GM21723 (cell line): ENCODE results near the gene PPP2R2B.

Experiments used
- ATAC-seq: cut with Tn5 transposase; IDR thresholded peaks from one replicate; pipeline ENCODE4 v1.9.1; 2021; ENCODE audit warnings: mild to moderate bottlenecking, moderate library complexity; ENCODE audit not compliant: unreplicated experiment

PPP2R2B gene

GRCh38 chr5:146878476-146879172 lies at the start of gene PPP2R2B:
Gene PPP2R2B, minus strand, starts transcription at chr5:146878757.
- no peak for ATAC-seq

GRCh38 chr5:146924132-146924531 lies 45.6 kb upstream of the PPP2R2B start:
- no peak for ATAC-seq

DNA sequence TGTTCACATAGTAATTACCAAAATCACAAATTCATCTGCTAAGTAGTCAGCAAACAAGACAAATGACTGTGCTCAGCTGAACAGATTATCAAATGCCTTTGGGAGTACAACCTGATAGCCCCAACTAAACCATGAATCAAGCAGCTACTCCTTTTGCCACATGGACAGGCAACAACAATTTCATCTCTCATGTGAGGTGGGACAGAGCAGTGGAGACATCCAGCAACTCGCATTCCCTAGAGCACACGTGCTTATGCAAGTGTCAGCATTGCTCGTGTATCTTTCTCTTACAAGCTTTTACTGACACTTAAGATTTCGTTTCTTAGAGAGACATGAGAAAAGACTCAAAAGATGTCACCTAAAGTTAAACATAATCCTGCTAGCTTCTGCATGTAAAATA lies 42.7 kb upstream of the PPP2R2B start:
- no peak for ATAC-seq

GRCh38 chr5:146920351-146920881 lies 41.9 kb upstream of the PPP2R2B start:
- no peak for ATAC-seq

DNA sequence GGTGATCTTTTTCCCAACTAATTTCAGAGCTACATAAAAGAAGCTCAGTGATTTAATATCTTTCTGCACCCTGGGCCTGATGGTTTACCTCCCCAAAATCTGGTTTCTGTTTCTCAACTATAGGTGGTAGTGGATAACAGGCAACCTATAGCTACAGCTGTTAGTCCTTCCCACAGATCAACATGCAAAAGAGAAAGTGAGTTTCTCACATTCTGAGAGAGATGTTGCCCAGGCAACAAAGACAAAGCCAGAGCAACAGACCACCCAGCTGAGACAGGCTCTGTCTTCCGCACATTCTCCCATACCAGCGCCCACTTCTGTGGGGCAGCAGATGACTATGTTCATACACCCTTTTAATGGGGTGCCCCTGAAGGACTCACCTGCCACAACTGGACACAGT lies 40.7 kb upstream of the PPP2R2B start:
- no peak for ATAC-seq

DNA sequence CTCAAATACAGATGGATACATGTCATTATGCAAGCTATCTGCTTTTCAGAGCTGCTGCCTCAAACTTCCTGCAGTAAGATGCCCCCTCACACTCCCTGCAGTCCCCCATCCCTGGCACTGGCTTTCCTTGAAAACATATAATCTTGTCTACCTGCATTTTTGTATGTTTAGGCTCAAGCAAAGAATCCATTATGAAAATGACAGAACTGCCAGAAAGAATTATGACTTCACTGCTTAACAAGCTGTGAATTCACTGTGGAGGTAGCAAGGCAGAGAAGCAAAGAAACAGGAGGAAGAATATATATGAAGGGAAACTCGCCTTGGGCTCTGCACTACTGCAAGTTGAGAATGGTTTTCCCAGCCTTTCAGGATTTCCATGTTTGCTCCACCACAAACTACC lies 39.4 kb upstream of the PPP2R2B start:
- no peak for ATAC-seq

- no peak for ATAC-seq
Observed at GRCh38 chr5:146912874-146913273, 34.3 kb upstream of the PPP2R2B start.

GRCh38 chr5:146910239-146910638 lies 31.7 kb upstream of the PPP2R2B start:
- no peak for ATAC-seq

GRCh38 chr5:146909255-146910068 lies 30.9 kb upstream of the PPP2R2B start:
- ATAC-seq: no peak

DNA sequence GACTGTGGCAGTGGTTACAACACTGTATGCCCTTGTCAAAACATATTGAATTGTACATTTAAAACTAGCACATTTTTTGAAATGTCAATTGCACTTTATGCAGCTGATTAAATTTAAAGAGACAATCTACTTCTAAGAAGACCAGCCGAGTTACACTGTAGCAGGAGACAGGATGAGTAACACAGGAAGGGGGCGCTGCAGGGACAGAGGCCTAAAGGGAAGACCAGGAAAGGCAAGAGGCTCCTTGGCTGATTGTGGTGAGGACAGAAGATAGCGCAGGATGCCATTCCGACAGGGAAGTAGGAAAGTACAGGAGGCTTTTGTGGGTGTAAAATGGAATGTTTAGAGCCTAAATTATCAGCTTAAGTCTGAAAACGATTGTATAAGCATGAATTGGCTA lies 28.2 kb upstream of the PPP2R2B start:
- no peak for ATAC-seq

DNA sequence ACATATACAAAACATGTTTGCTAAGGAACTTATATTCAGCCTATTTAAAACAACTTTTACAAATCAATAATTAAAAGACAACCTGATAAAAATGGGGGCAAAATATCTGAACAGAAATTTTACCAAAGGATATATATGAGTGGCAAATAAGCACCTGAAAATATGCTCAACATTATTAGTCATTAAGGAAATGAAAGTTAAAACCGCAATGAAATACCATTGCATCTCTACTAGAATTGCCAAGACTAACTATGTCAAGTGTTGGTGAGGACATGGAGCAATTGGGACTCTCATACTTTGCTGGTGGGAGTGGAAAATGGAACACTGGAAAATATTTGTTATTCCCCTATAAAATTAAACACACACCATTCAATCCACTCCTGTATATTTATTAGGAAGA lies 26.3 kb upstream of the PPP2R2B start:
- no peak for ATAC-seq

DNA sequence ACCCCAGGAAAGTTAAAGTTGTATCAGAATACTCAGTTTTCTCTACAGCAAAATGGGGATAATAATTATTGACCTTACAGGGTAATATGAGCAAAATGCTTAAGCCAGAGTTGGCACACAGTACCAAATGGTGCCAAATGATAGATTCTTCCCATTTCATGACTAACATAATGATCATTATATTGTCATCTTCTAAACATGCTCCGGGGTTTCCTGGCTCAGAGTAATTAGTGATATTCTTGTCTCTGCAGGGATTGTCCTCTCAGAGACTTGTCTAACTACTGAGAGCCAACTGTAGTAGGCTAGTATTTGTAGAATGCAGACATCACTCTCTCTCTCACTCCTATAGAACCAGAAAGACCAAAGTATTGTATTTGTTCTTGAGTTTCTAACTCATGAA lies 25.2 kb upstream of the PPP2R2B start:
- no peak for ATAC-seq

DNA sequence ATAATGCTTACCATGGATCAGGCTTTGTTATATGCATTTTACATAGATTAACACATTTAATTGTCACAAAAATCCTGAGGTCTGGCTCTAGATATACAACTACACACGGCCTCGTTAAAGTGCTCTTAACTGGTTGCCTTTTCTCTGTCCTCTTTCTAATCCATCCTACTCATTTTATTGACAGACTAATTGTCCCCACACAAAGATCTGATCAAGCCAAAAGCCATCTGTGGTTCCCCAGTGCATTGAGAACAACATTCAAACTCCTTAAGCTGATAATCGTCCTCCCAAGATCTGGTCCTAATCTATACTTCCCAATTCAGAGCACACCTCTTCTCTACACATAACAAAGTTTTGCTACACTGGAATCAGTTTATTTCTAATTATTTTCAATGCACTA lies 23.9 kb upstream of the PPP2R2B start:
- no peak for ATAC-seq

DNA sequence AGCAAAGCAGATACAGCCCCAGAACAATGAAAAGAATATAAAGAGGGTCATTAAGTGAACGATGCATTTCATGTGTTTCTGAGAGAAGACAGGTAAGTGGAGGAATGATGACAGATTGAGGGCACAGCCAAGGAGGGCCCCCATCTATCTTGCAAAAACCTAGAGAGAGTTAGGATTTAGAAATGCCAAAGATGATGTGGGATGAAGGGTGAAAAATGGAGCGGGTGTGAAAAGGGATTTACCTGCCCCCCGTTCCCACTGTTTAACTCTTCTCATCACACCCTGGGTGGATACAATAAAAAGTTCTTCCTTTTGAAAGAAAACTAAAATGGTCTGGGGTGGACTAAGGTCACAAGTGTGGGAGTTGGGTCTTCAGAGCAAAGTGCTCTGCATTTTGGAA lies 18.5 kb upstream of the PPP2R2B start:
- no peak for ATAC-seq

DNA sequence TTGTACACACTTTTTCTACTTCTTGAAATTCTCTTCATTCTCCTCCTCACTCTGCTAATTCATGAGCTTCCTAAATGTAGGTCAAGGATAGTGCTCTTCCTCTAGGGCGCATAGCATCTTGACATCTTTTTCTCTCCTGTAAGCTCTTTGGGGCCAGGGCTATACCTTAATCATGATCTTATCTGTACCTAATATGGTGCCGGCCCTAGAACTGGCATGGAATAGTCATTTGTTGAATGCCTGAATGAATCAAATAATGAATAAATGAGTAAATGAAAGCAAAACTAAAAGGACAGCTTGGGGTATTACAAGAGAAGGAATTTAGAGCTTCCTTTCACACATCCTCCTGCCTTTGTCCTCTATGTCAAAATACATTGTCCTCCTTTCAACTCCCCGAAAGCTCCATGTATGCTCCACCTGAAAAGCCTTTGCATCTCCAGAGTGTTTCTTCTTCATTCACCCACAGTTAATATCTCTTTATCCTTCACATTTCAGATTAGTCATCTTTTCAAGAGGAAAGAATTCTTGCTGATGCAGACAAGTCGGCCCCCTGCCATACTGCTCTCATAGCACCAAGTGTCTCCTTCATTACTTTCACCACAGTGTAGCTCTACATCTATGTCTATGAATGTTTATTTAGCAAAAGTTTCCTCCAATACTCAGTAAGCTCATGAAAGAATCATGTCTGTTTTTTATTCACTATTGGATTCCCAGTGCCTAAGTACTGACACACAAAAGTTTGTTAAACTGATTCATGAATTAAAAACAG lies 16.4 kb upstream of the PPP2R2B start:
- no peak for ATAC-seq

GRCh38 chr5:146893991-146894390 lies 15.4 kb upstream of the PPP2R2B start:
- no peak for ATAC-seq

DNA sequence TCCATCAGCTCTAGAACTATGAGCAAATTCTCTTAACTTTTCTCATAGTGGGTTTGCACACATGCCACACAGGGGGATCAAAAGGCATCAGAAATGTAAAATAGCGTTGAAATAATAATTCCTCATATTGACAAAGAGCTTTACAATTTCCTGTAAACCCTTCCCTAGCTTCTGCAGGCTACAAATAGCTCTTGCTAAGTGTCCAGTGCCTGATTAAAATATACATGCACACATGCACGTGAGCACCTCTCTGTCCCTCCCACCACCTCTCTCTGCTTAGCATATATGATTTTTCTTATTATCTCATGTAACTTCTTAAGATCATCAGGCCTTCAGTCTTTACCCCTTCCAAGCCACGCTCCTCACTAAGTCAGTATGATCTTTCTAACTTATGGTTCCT lies 13.7 kb upstream of the PPP2R2B start:
- ATAC-seq: no peak

DNA sequence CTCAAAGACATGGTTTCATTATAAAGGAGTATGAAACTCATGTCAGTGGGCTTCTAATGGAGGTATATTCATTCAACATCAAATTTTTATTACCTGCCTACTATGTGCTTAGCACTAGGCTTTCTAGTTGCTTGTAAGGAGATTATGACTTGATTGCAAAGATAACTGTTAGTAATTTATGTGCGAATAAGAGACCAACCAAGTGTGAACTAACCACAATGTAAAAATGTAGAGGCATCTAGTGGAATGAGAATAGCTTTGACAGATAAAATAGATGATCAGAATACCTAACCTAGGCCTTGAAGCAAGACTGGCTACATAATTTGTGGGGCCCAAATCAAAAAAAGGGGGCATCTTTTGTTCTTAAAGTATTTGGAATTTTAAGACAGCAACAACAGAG lies 13.0 kb upstream of the PPP2R2B start:
- no peak for ATAC-seq

GRCh38 chr5:146890731-146891440 lies 12.3 kb upstream of the PPP2R2B start:
- no peak for ATAC-seq

- no peak for ATAC-seq
Observed at GRCh38 chr5:146890066-146890465, 11.5 kb upstream of the PPP2R2B start.

- ATAC-seq: no peak
Observed at GRCh38 chr5:146889169-146889568, 10.6 kb upstream of the PPP2R2B start.
